CD4-positive, alpha-beta T cell treated with Interleukin-6 for 4 hours (primary cell): ENCODE measurements around the gene PRR5L.
A peak's percentile ranks its signal among the peaks of the same experiment; 100 is the strongest.

Experiments
- DNase-seq: peaks from one replicate; pipeline ENCODE4 v3.0.0-alpha.2; 2020; ENCODE audit warnings: mixed read lengths

PRR5L gene

GRCh38 chr11:36405585-36406367 is 109.7 kb downstream of the PRR5L start:
- DNase-seq: no peak

- no peak for DNase-seq
Observed at GRCh38 chr11:36407356-36407755, 111.3 kb downstream of the PRR5L start.

GRCh38 chr11:36408498-36409136 is 112.5 kb downstream of the PRR5L start:
- no peak for DNase-seq

GRCh38 chr11:36409152-36409816 is 113.2 kb downstream of the PRR5L start:
- no peak for DNase-seq

GRCh38 chr11:36411202-36411640 is 115.1 kb downstream of the PRR5L start:
- peak; percentile 32 for DNase-seq

GRCh38 chr11:36412781-36413383 is 116.8 kb downstream of the PRR5L start:
- no peak for DNase-seq

GRCh38 chr11:36417154-36417553 is 121.1 kb downstream of the PRR5L start:
- DNase-seq: no peak

- no peak for DNase-seq
Observed at GRCh38 chr11:36419791-36420424, 123.8 kb downstream of the PRR5L start.

- DNase-seq: no peak
Observed at GRCh38 chr11:36421546-36422155, 125.6 kb downstream of the PRR5L start.

- no peak for DNase-seq
Observed at GRCh38 chr11:36425561-36426081, 129.5 kb downstream of the PRR5L start.

GRCh38 chr11:36426226-36426848 is 130.2 kb downstream of the PRR5L start:
- DNase-seq: no peak

GRCh38 chr11:36427079-36427478 is 131.0 kb downstream of the PRR5L start:
- no peak for DNase-seq

- DNase-seq: no peak
Observed at GRCh38 chr11:36427876-36428275, 131.8 kb downstream of the PRR5L start.

GRCh38 chr11:36431429-36432092 is 135.5 kb downstream of the PRR5L start:
- DNase-seq: peak; percentile 62

GRCh38 chr11:36432093-36432469 is 136.0 kb downstream of the PRR5L start:
- no peak for DNase-seq

- no peak for DNase-seq
Observed at GRCh38 chr11:36432738-36433137, 136.7 kb downstream of the PRR5L start.

GRCh38 chr11:36436064-36436463 is 140.0 kb downstream of the PRR5L start:
- no peak for DNase-seq

GRCh38 chr11:36436589-36436988 is 140.5 kb downstream of the PRR5L start:
- no peak for DNase-seq

- DNase-seq: no peak
Observed at GRCh38 chr11:36437413-36437812, 141.3 kb downstream of the PRR5L start.

GRCh38 chr11:36438126-36438525 is 142.0 kb downstream of the PRR5L start:
- DNase-seq: no peak

GRCh38 chr11:36441610-36442208 is 145.6 kb downstream of the PRR5L start:
- no peak for DNase-seq
